ENCODE measurements around the gene SPATA31A5.
"Not testable (repeated sequence)": the region's sequence is repeated elsewhere in the genome, so short reads cannot be mapped to it uniquely, and the experiment has no call there.

The SPATA31A5 gene

GRCh38 chr9:60914107-60914506, at the start of gene SPATA31A5:
TSS of gene SPATA31A5 (plus strand) at chr9:60914407. CDS start at chr9:60914436, 29 bp downstream.
- not testable (repeated sequence) for DNase-seq

DNA sequence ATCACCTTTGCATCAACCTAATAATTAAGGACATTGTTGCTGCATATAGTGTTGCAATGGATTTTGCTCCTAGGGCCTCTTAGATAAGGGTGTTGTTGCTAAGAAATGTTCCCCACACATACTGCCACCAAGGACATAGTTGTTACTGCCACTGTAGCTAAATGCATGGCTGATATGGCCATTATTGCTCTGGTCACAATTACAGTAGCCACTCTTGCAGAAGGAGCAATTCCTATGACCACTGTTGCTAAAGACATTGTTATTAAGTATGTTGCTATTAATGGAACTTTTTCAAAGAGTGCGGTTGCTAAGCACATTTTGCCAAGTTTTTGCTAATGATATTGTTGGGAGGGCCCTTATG, 48.8 kb downstream of the SPATA31A5 start:
- DNase-seq, result not testable (repeated sequence)

GRCh38 chr9:60966382-60966781, 52.2 kb downstream of the SPATA31A5 start:
- DNase-seq, result not testable (repeated sequence)

Data from NCI-H2029 (cell line).